AG09309 (cell line): ENCODE measurements around the gene CD151.

Experiments
- DNase-seq: peaks from one replicate; pipeline ENCODE4 v3.0.0-alpha.2; 2010; ENCODE audit warnings: low read depth
- H3K4me3 ChIP-seq: 2 replicates; pipeline ENCODE4 v1.5.1; 2011; ENCODE audit warnings: mild to moderate bottlenecking, low read depth, low read length, moderate library complexity; ENCODE audit not compliant: control insufficient read depth
- CTCF ChIP-seq: IDR thresholded peaks from 2 replicates; pipeline ENCODE4 v1.5.1; 2011; ENCODE audit warnings: mild to moderate bottlenecking, low read depth, low read length, inconsistent platforms; ENCODE audit not compliant: insufficient read depth, control insufficient read depth; ENCODE audit errors: missing control alignments

The CD151 gene

GRCh38 chr11:821512-822371, 11.0 kb upstream of the CD151 start:
- TF ChIP-seq CTCF, result no peak
- H3K4me3 ChIP-seq, result peak overlapping the region; percentile 81
- DNase-seq, result no peak

GRCh38 chr11:823441-824291, 9.1 kb upstream of the CD151 start:
- H3K4me3 ChIP-seq, result no peak overlapping the region
- no peak for DNase-seq

GRCh38 chr11:824292-824880, 8.4 kb upstream of the CD151 start:
- DNase-seq, result no peak

More at GRCh38 chr11:823441-824291, 9.1 kb upstream of the CD151 start:
- no peak for TF ChIP-seq CTCF

GRCh38 chr11:824942-825341, 7.8 kb upstream of the CD151 start:
- TF ChIP-seq CTCF, result no peak
- no peak overlapping the region for H3K4me3 ChIP-seq
- DNase-seq, result no peak

More at GRCh38 chr11:824292-824880, 8.4 kb upstream of the CD151 start:
- no peak overlapping the region for H3K4me3 ChIP-seq
- TF ChIP-seq CTCF, result no peak

- H3K4me3 ChIP-seq, result no peak overlapping the region
- TF ChIP-seq CTCF, result no peak
- no peak for DNase-seq
Observed at GRCh38 chr11:825366-826226, 7.2 kb upstream of the CD151 start.
